Hepatocyte (in vitro differentiated cells): ENCODE measurements around the gene HSDL1. TPM values are rescaled to one million over a fixed set of nuclear protein-coding genes. Genes with fewer than 3 reads are reported as not detected.

ENCODE experiments used
- DNase-seq: peaks from one replicate; pipeline ENCODE4 v3.0.0-alpha.2; 2016; ENCODE audit warnings: low spot score
- H2AFZ ChIP-seq: fragments of 200-600 bp; sonication (generic); 2 replicates; pipeline ENCODE4 v1.6.0; 2016; ENCODE audit warnings: antibody characterized with exemption, mild to moderate bottlenecking
- H3K27ac ChIP-seq: fragments of 200-600 bp; sonication (generic); 2 replicates; pipeline ENCODE4 v1.5.1; 2016; ENCODE audit warnings: mild to moderate bottlenecking
- H3K27me3 ChIP-seq: fragments of 200-600 bp; sonication (generic); 2 replicates; pipeline ENCODE4 v1.6.1; 2016
- H3K36me3 ChIP-seq: fragments of 200-600 bp; sonication (generic); replicated peaks from 2 replicates; pipeline ENCODE4 v1.5.1; 2016; ENCODE audit warnings: low read depth; ENCODE audit not compliant: insufficient read depth
- H3K4me1 ChIP-seq: fragments of 200-600 bp; sonication (generic); 2 replicates; pipeline ENCODE4 v1.5.1; 2016; ENCODE audit warnings: mild to moderate bottlenecking, moderate library complexity; ENCODE audit not compliant: insufficient read depth
- H3K4me2 ChIP-seq: fragments of 200-600 bp; sonication (generic); 2 replicates; pipeline ENCODE4 v1.6.0; 2016
- H3K4me3 ChIP-seq: fragments of 200-600 bp; sonication (generic); 2 replicates; pipeline ENCODE4 v1.5.1; 2016; ENCODE audit warnings: mild to moderate bottlenecking
- H3K79me2 ChIP-seq: fragments of 200-600 bp; sonication (generic); 2 replicates; pipeline ENCODE4 v1.6.0; 2017; ENCODE audit warnings: mild to moderate bottlenecking
- H3K9me2 ChIP-seq: fragments of 200-600 bp; sonication (generic); replicated peaks from 2 replicates; pipeline ENCODE4 v1.6.0; 2017; ENCODE audit warnings: mild to moderate bottlenecking; ENCODE audit not compliant: insufficient read depth
- H3K9me3 ChIP-seq: fragments of 200-600 bp; sonication (generic); 2 replicates; pipeline ENCODE4 v1.5.1; 2016; ENCODE audit warnings: low read depth, mild to moderate bottlenecking
- H4K20me1 ChIP-seq: fragments of 200-600 bp; sonication (generic); 2 replicates; pipeline ENCODE4 v1.6.0; 2016; ENCODE audit warnings: mild to moderate bottlenecking; ENCODE audit not compliant: insufficient read depth, poor library complexity, severe bottlenecking
- CTCF ChIP-seq: fragments of 200-600 bp; sonication (generic); IDR thresholded peaks from 2 replicates; pipeline ENCODE4 v1.5.1; 2016; ENCODE audit warnings: antibody characterized with exemption, mild to moderate bottlenecking; ENCODE audit not compliant: poor library complexity
- EZH2 ChIP-seq: fragments of 200-600 bp; sonication (generic); IDR thresholded peaks from 2 replicates; pipeline ENCODE4 v1.6.1; 2016; ENCODE audit warnings: antibody characterized with exemption, mild to moderate bottlenecking, borderline replicate concordance
- EZH2phosphoT487 ChIP-seq: fragments of 200-600 bp; sonication (generic); IDR thresholded peaks from one replicate; pipeline ENCODE4 v1.6.1; 2018; ENCODE audit warnings: antibody characterized with exemption, mild to moderate bottlenecking, low read depth, moderate library complexity; ENCODE audit not compliant: unreplicated experiment, severe bottlenecking
- WGBS: methylation state at CpG from one replicate; pipeline ENCODE4 v1.1.6; 2016; ENCODE audit warnings: low lambda C conversion rate; ENCODE audit errors: missing lambda C conversion rate; 5-methylcytosine and 5-hydroxymethylcytosine counted together
- polyA plus RNA-seq: library from polyadenylated mRNA; unstranded; fragments of >200 nt; fragmentation: Nextera tagmentation; extraction: Ambion mirVana; gene quantifications from 2 replicates; pipeline ENCODE4 v1.2.1, GENCODE V29; 2016
- total RNA-seq: library from RNA; depleted of rRNA; stranded (reverse); fragments of >200 nt; gene quantifications from 2 replicates; pipeline ENCODE4 v1.2.3, GENCODE V29; 2014

The HSDL1 gene
- total and polyA plus RNA-seq, 2 experiments from 2014 or later, result 14.3 to 24.9 TPM

- Histone ChIP-seq H3K4me2 (no peak overlapping the region), H3K27ac (no peak overlapping the region), H3K4me3 (no peak overlapping the region), H3K79me2 (peaks cover 3% of the 10 kb centered on the region), H3K9me3 (no peaks in the 10 kb centered on the region), H3K9me2 (no peaks in the 10 kb centered on the region), H3K4me1 (no peaks in the 10 kb centered on the region), H3K27me3 (no peaks in the 10 kb centered on the region), H2AFZ (no peak overlapping the region), H4K20me1 (no peaks in the 10 kb centered on the region), H3K36me3 (no peaks in the 10 kb centered on the region)
- TF ChIP-seq EZH2, result no peak
- no peak for TF ChIP-seq CTCF
- no peak for TF ChIP-seq EZH2phosphoT487
- DNase-seq, result peak; percentile 3
- WGBS, result 97% methylated on average over 12 of the region's 16 CpGs
Measured at GRCh38 chr16:84191466-84191865, 46.5 kb upstream of the HSDL1 start.

GRCh38 chr16:84190731-84191388 lies 45.9 kb upstream of the HSDL1 start, which contains the start of gene ADAD2:
Gene ADAD2, plus strand, starts transcription at chr16:84191157. Its CDS starts 74 bp downstream, at chr16:84191231.
- WGBS, result 94% methylated on average over 47 of the region's 47 CpGs
- Histone ChIP-seq H3K4me1 (peaks cover under 1% of the 10 kb centered on the region), H2AFZ (no peak within 1 kb of the TSS), H3K27me3 (no peaks in the 10 kb centered on the region), H3K79me2 (peaks cover 9% of the 10 kb centered on the region), H3K4me3 (no peak within 1 kb of the TSS), H3K27ac (no peak within 1 kb of the TSS), H3K9me3 (no peaks in the 10 kb centered on the region), H3K9me2 (no peaks in the 10 kb centered on the region), H3K36me3 (no peaks in the 10 kb centered on the region), H3K4me2 (no peak within 1 kb of the TSS), H4K20me1 (no peaks in the 10 kb centered on the region)
- no peak for TF ChIP-seq CTCF
- TF ChIP-seq EZH2, result no peak
- no peak for TF ChIP-seq EZH2phosphoT487
- peak; percentile 2 for DNase-seq

- TF ChIP-seq EZH2phosphoT487 (no peak), EZH2 (no peak), CTCF (peak; percentile 97)
- peak; percentile 97 for DNase-seq
- Histone ChIP-seq H2AFZ (peak within 1 kb of the TSS; percentile 96), H4K20me1 (no peaks in the 10 kb centered on the region), H3K4me3 (peak within 1 kb of the TSS; percentile 91), H3K4me1 (peaks cover 3% of the 10 kb centered on the region), H3K36me3 (no peaks in the 10 kb centered on the region), H3K79me2 (peaks cover 27% of the 10 kb centered on the region), H3K4me2 (peak within 1 kb of the TSS; percentile 95), H3K27ac (peak within 1 kb of the TSS; percentile 50), H3K9me3 (no peaks in the 10 kb centered on the region), H3K9me2 (no peaks in the 10 kb centered on the region), H3K27me3 (no peaks in the 10 kb centered on the region)
- WGBS, result 3% methylated on average over 55 of the region's 55 CpGs
Measured at GRCh38 chr16:84186685-84187437, 41.9 kb upstream of the HSDL1 start, which contains the start of gene TAF1C. Gene TAF1C, minus strand, starts transcription at chr16:84187057. Its CDS starts 2,069 bp downstream, at chr16:84184988.
